ENCODE results near the gene ZER1. TPM values are rescaled to one million over a fixed set of nuclear protein-coding genes. Genes with fewer than 3 reads are reported as not detected.

Gene ZER1
- total RNA-seq, 1 experiment from 2014 or later: 28.6 TPM

GRCh38 chr9:128722380-128723351 is 49.1 kb downstream of the ZER1 start:
- no peaks in the 10 kb centered on the region for H3K36me3 ChIP-seq (ENCODE audit: control insufficient read depth, insufficient read depth, low read length)
- no peak for DNase-seq
- POLR2A ChIA-PET: no interaction called here
- no peaks in the 10 kb centered on the region for H3K27me3 ChIP-seq (replicated peaks; ENCODE audit: control insufficient read depth, insufficient read depth, low read length)
- Mint-ChIP-seq H3K9me3 (ENCODE audit: unreplicated experiment) (no peaks in the 10 kb centered on the region), H3K27me3 (ENCODE audit: insufficient read depth, unreplicated experiment) (no peaks in the 10 kb centered on the region), H3K4me3 (ENCODE audit: unreplicated experiment) (peak overlapping the region; percentile 95), H3K27ac (ENCODE audit: unreplicated experiment) (peak overlapping the region; percentile 75), H3K36me3 (ENCODE audit: insufficient read depth, unreplicated experiment) (peaks cover 29% of the 10 kb centered on the region), H3K4me1 (ENCODE audit: low read depth, unreplicated experiment) (peaks cover 21% of the 10 kb centered on the region)
- intact Hi-C loops (cut with micrococcal nuclease; ENCODE audit: unreplicated experiment): no loop called here
- CTCF ChIA-PET: interaction anchor here (0.7 kb wide), 1 partner anchor 87 kb away, joined by 3 read pairs; no protein-coding TSS in a partner anchor
- BruUV-seq (replicated peaks): no TSS peak
- H3K4me1 ChIP-seq: peaks cover 8% of the 10 kb centered on the region; the same call in 1 of the 2 replicates
- TF ChIP-seq CTCF (IDR thresholded peaks at IDR 0.05; ENCODE audit: insufficient read depth in 1 of 2, low read depth in 1 of 2, low read length in 1 of 2, severe bottlenecking in 1 of 2, unreplicated experiment in 1 of 2): no peak
- H3K9me3 ChIP-seq: no peaks in the 10 kb centered on the region
- H3K4me3 ChIP-seq (ENCODE audit: low read depth, low read length): peak overlapping the region; percentile 81

- peaks cover 21% of the 10 kb centered on the region for H3K4me1 Mint-ChIP-seq (ENCODE audit: low read depth, unreplicated experiment)
- H3K4me3 Mint-ChIP-seq (ENCODE audit: unreplicated experiment): no peak overlapping the region
- H3K36me3 Mint-ChIP-seq (ENCODE audit: insufficient read depth, unreplicated experiment): peaks cover 33% of the 10 kb centered on the region
- peak overlapping the region; percentile 75 for H3K27ac Mint-ChIP-seq (ENCODE audit: unreplicated experiment)
- TF ChIP-seq CTCF (IDR thresholded peaks at IDR 0.05; ENCODE audit: insufficient read depth in 1 of 2, low read depth in 1 of 2, low read length in 1 of 2, severe bottlenecking in 1 of 2, unreplicated experiment in 1 of 2): no peak
- ChIA-PET POLR2A (no interaction called here), CTCF (no interaction called here)
- H3K27me3 ChIP-seq (replicated peaks; ENCODE audit: control insufficient read depth, insufficient read depth, low read length): no peaks in the 10 kb centered on the region
- H3K4me1 ChIP-seq: peaks cover 8% of the 10 kb centered on the region; the same call in 1 of the 2 replicates
- intact Hi-C loops (cut with micrococcal nuclease; ENCODE audit: unreplicated experiment): no loop called here
- no peak overlapping the region for H3K4me3 ChIP-seq (ENCODE audit: low read depth, low read length)
- no peaks in the 10 kb centered on the region for H3K9me3 Mint-ChIP-seq (ENCODE audit: unreplicated experiment)
- DNase-seq: no peak
- BruUV-seq (replicated peaks): no TSS peak
- H3K36me3 ChIP-seq (ENCODE audit: control insufficient read depth, insufficient read depth, low read length): no peaks in the 10 kb centered on the region
- H3K9me3 ChIP-seq: no peaks in the 10 kb centered on the region
- H3K27me3 Mint-ChIP-seq (ENCODE audit: insufficient read depth, unreplicated experiment): no peaks in the 10 kb centered on the region
These were observed 50.2 kb downstream of the ZER1 start for GRCh38 chr9:128721487-128722010.

- no peak overlapping the region for H3K27ac Mint-ChIP-seq (ENCODE audit: unreplicated experiment)
- no peaks in the 10 kb centered on the region for H3K27me3 Mint-ChIP-seq (ENCODE audit: insufficient read depth, unreplicated experiment)
- Histone ChIP-seq H3K9me3 (no peaks in the 10 kb centered on the region), H3K27me3 (replicated peaks; ENCODE audit: control insufficient read depth, insufficient read depth, low read length) (no peaks in the 10 kb centered on the region), H3K36me3 (ENCODE audit: control insufficient read depth, insufficient read depth, low read length) (no peaks in the 10 kb centered on the region), H3K4me3 (ENCODE audit: low read depth, low read length) (no peak overlapping the region), H3K4me1 (peaks cover 8% of the 10 kb centered on the region; the same call in 1 of the 2 replicates)
- TF ChIP-seq CTCF (IDR thresholded peaks at IDR 0.05; ENCODE audit: insufficient read depth in 1 of 2, low read depth in 1 of 2, low read length in 1 of 2, severe bottlenecking in 1 of 2, unreplicated experiment in 1 of 2): no peak
- ChIA-PET POLR2A (no interaction called here), CTCF (no interaction called here)
- DNase-seq: no peak
- H3K4me3 Mint-ChIP-seq (ENCODE audit: unreplicated experiment): no peak overlapping the region
- peaks cover 21% of the 10 kb centered on the region for H3K4me1 Mint-ChIP-seq (ENCODE audit: low read depth, unreplicated experiment)
- H3K9me3 Mint-ChIP-seq (ENCODE audit: unreplicated experiment): no peaks in the 10 kb centered on the region
- intact Hi-C loops (cut with micrococcal nuclease; ENCODE audit: unreplicated experiment): no loop called here
- peaks cover 34% of the 10 kb centered on the region for H3K36me3 Mint-ChIP-seq (ENCODE audit: insufficient read depth, unreplicated experiment)
- BruUV-seq (replicated peaks): TSS peak; percentile 62
These were observed 50.8 kb downstream of the ZER1 start for GRCh38 chr9:128720841-128721486.
